Liver (tissue), 9 donors: ENCODE results near the gene DDX11. TPM values are rescaled to one million over a fixed set of nuclear protein-coding genes. Genes with fewer than 3 reads are reported as not detected.
"Not testable (repeated sequence)": the region's sequence is repeated elsewhere in the genome, so short reads cannot be mapped to it uniquely, and the experiment has no call there.

Source experiments
- DNase-seq: peaks from one replicate; pipeline ENCODE4 v3.0.0-alpha.2; 2017; ENCODE audit warnings: low spot score
- H3K27ac ChIP-seq, 2 donors: one replicate each; pipeline ENCODE4 v1.7.0; 2013; ENCODE audit warnings: inconsistent platforms in 2 of 2, low read length in 2 of 2, control low read depth in 1 of 2, low read depth in 1 of 2, mild to moderate bottlenecking in 1 of 2
- H3K27me3 ChIP-seq, 4 donors: one replicate each; pipeline versions ENCODE4 v1.6.1 to v1.7.0; 2013; ENCODE audit warnings: low read length in 3 of 4, inconsistent platforms in 1 of 4, mild to moderate bottlenecking in 1 of 4, moderate library complexity in 1 of 4; ENCODE audit not compliant: control insufficient read depth in 4 of 4, insufficient read depth in 4 of 4
- H3K36me3 ChIP-seq, 4 donors: one replicate each; pipeline versions ENCODE4 v1.6.1 to v1.7.0; 2013; ENCODE audit warnings: low read length in 3 of 4, mild to moderate bottlenecking in 3 of 4, low read depth in 1 of 4, moderate library complexity in 1 of 4; ENCODE audit not compliant: control insufficient read depth in 4 of 4, insufficient read depth in 3 of 4
- H3K4me1 ChIP-seq, 4 donors: one replicate each; pipeline versions ENCODE4 v1.6.1 to v1.7.0; 2013; ENCODE audit warnings: low read length in 3 of 4, mild to moderate bottlenecking in 3 of 4, moderate library complexity in 1 of 4; ENCODE audit not compliant: control insufficient read depth in 4 of 4, insufficient read depth in 4 of 4
- H3K4me3 ChIP-seq, 3 donors: one replicate each; pipeline versions ENCODE4 v1.6.1 to v1.7.0; 2013; ENCODE audit warnings: low read length in 3 of 3, control low read depth in 1 of 3, low read depth in 1 of 3, mild to moderate bottlenecking in 1 of 3
- H3K9ac ChIP-seq, 2 donors: one replicate each; pipeline ENCODE4 v1.7.0; 2013; ENCODE audit warnings: low read length in 2 of 2, mild to moderate bottlenecking in 2 of 2, moderate library complexity in 2 of 2, control low read depth in 1 of 2, low read depth in 1 of 2
- H3K9me3 ChIP-seq, 4 donors: one replicate each; pipeline versions ENCODE4 v1.6.1 to v1.7.0; 2013; ENCODE audit warnings: low read length in 3 of 4; ENCODE audit not compliant: control insufficient read depth in 4 of 4
- WGBS: extraction: QIAGEN DNeasy Blood & Tissue Kit; methylation state at CpG from one replicate; pipeline ENCODE4 v1.1.7; 2013; 5-methylcytosine and 5-hydroxymethylcytosine counted together
- polyA plus RNA-seq, 2 donors: library from polyadenylated mRNA; stranded (reverse) in 1 of 2; unstranded in 1 of 2; fragments of 200-250 nt in 1 of 2; fragments of >200 nt in 1 of 2; fragmentation: Nextera tagmentation in 1 of 2; extraction: Ambion mirVana in 1 of 2; gene quantifications; one replicate each; pipeline versions ENCODE4 v1.2.1 to v1.2.3, GENCODE V29; 2013 to 2015
- total RNA-seq, 2 donors: library from RNA; depleted of rRNA; stranded (reverse); fragments of >200 nt; gene quantifications; one replicate each; pipeline ENCODE4 v1.2.3, GENCODE V29; 2014
- donor health status: healthy.
- donor health status: healthy.
- donor health status: healthy.
- donor health status: healthy.
- donor health status: healthy.

Gene DDX11
- total and polyA plus RNA-seq, 4 donors, result 4.4 to 20.9 (median 9.3) TPM

GRCh38 chr12:31067656-31068055 is 6.0 kb upstream of the DDX11 start:
- not testable (repeated sequence) for H3K4me3 ChIP-seq, H3K27ac ChIP-seq, H3K9me3 ChIP-seq, H3K36me3 ChIP-seq, DNase-seq, H3K9ac ChIP-seq, H3K4me1 ChIP-seq, H3K27me3 ChIP-seq
- 88% methylated on average over 2 of the region's 2 CpGs for WGBS

- H3K9me3 ChIP-seq, H3K4me3 ChIP-seq, DNase-seq, H3K9ac ChIP-seq, H3K27ac ChIP-seq, H3K36me3 ChIP-seq, H3K27me3 ChIP-seq: not testable (repeated sequence)
- WGBS, result 94% methylated on average over 47 of the region's 53 CpGs
- H3K4me1 ChIP-seq, result peaks cover 2 to 14% (median 8%) of the 10 kb centered on the region in 4 donors
These were observed 2.5 kb upstream of the DDX11 start for GRCh38 chr12:31070971-31071740.

GRCh38 chr12:31072962-31073361 is 698 bp upstream of the DDX11 start:
- 59% methylated on average over 6 of the region's 6 CpGs for WGBS
- peak overlapping the region in 1 of 3 donors; percentile 11 for H3K4me3 ChIP-seq
- H3K36me3 ChIP-seq, H3K9me3 ChIP-seq, H3K27me3 ChIP-seq, DNase-seq, H3K9ac ChIP-seq, H3K27ac ChIP-seq: not testable (repeated sequence)
- H3K4me1 ChIP-seq, result peaks cover 2 to 14% (median 8%) of the 10 kb centered on the region in 4 donors

GRCh38 chr12:31074333-31074874 is 744 bp downstream of the DDX11 start:
- peak overlapping the region; percentile 5 to 64 for H3K27ac ChIP-seq
- DNase-seq, H3K27me3 ChIP-seq, H3K9me3 ChIP-seq, H3K36me3 ChIP-seq: not testable (repeated sequence)
- whole genome bisulfite sequencing, result 6% methylated on average over 16 of the region's 16 CpGs
- H3K9ac ChIP-seq, result peak overlapping the region in 1 of 2 donors; percentile 84
- H3K4me1 ChIP-seq, result peaks cover 2 to 14% (median 8%) of the 10 kb centered on the region in 4 donors
- peak overlapping the region; percentile 56 to 70 (median 61) for H3K4me3 ChIP-seq

- H3K27ac ChIP-seq, result not testable (repeated sequence)
These were observed 2.5 kb downstream of the DDX11 start for GRCh38 chr12:31076150-31076549.

GRCh38 chr12:31077095-31077494 is 3.4 kb downstream of the DDX11 start:
- H3K9ac ChIP-seq, H3K27ac ChIP-seq, H3K36me3 ChIP-seq, H3K27me3 ChIP-seq, H3K4me3 ChIP-seq, DNase-seq, H3K9me3 ChIP-seq: not testable (repeated sequence)
- WGBS, result 96% methylated on average over 3 of the region's 4 CpGs
- peaks cover 2 to 14% (median 8%) of the 10 kb centered on the region in 4 donors for H3K4me1 ChIP-seq

More at GRCh38 chr12:31076150-31076549, 2.5 kb downstream of the DDX11 start:
- H3K27me3 ChIP-seq, H3K36me3 ChIP-seq, H3K9me3 ChIP-seq, H3K4me3 ChIP-seq, DNase-seq, H3K9ac ChIP-seq: not testable (repeated sequence)
- peaks cover 2 to 14% (median 8%) of the 10 kb centered on the region in 4 donors for H3K4me1 ChIP-seq
- 90% methylated on average over 11 of the region's 11 CpGs for WGBS

- not testable (repeated sequence) for H3K9me3 ChIP-seq, H3K36me3 ChIP-seq, H3K9ac ChIP-seq, H3K27ac ChIP-seq, H3K27me3 ChIP-seq, H3K4me3 ChIP-seq, DNase-seq
- H3K4me1 ChIP-seq, result peaks cover under 1 to 10% (median 7%) of the 10 kb centered on the region in 4 donors
- WGBS, result 98% methylated on average over 8 of the region's 8 CpGs
These were observed 4.3 kb downstream of the DDX11 start for GRCh38 chr12:31077998-31078397.

GRCh38 chr12:31079421-31079820 is 5.8 kb downstream of the DDX11 start:
- 90% methylated on average over 5 of the region's 6 CpGs for WGBS
- not testable (repeated sequence) for H3K4me1 ChIP-seq, H3K36me3 ChIP-seq, H3K9ac ChIP-seq, DNase-seq, H3K27ac ChIP-seq, H3K9me3 ChIP-seq, H3K4me3 ChIP-seq, H3K27me3 ChIP-seq
